Osteoblast (primary cell): ENCODE data around the gene NEMF. TPM values are rescaled to one million over a fixed set of nuclear protein-coding genes. Genes with fewer than 3 reads are reported as not detected.
A peak's percentile ranks its signal among the peaks of the same experiment; 100 is the strongest.

Experiments
- DNase-seq: peaks from one replicate; pipeline ENCODE4 v3.0.0; 2011; ENCODE audit warnings: low spot score, mixed read lengths; ENCODE audit not compliant: insufficient read length; ENCODE audit errors: missing footprints
- H2AFZ ChIP-seq: 2 replicates; pipeline ENCODE4 v1.6.0; 2011; ENCODE audit warnings: mild to moderate bottlenecking, low read length
- H3K27ac ChIP-seq: 2 replicates; pipeline ENCODE4 v1.5.1; 2011; ENCODE audit warnings: mild to moderate bottlenecking, low read depth, low read length, moderate library complexity
- H3K27me3 ChIP-seq: 2 replicates; pipeline ENCODE4 v1.6.0; 2012; ENCODE audit warnings: mild to moderate bottlenecking, control low read depth, inconsistent platforms, low read length, moderate library complexity; ENCODE audit not compliant: insufficient read depth
- H3K36me3 ChIP-seq: 2 replicates; pipeline ENCODE4 v1.5.1; 2011; ENCODE audit warnings: mild to moderate bottlenecking, low read length, control low read depth, moderate library complexity; ENCODE audit not compliant: insufficient read depth
- H3K4me1 ChIP-seq: 2 replicates; pipeline ENCODE4 v1.5.1; 2011; ENCODE audit warnings: mild to moderate bottlenecking, low read length, control low read depth, moderate library complexity; ENCODE audit not compliant: insufficient read depth
- H3K4me2 ChIP-seq: 2 replicates; pipeline ENCODE4 v1.6.0; 2011; ENCODE audit warnings: mild to moderate bottlenecking, low read length; ENCODE audit not compliant: insufficient read depth
- H3K4me3 ChIP-seq: fragments of 200-600 bp; sonication (generic); 3 replicates; pipeline ENCODE4 v1.5.1; 2012; ENCODE audit warnings: mild to moderate bottlenecking, low read length, inconsistent platforms; ENCODE audit not compliant: insufficient read depth
- H3K79me2 ChIP-seq: 2 replicates; pipeline ENCODE4 v1.6.0; 2012; ENCODE audit warnings: mild to moderate bottlenecking, low read length, control low read depth, inconsistent platforms; ENCODE audit not compliant: insufficient read depth
- H3K9me3 ChIP-seq: 2 replicates; pipeline ENCODE4 v1.5.1; 2011; ENCODE audit warnings: low read depth, low read length, control low read depth
- H4K20me1 ChIP-seq: 2 replicates; pipeline ENCODE4 v1.6.0; 2012; ENCODE audit warnings: mild to moderate bottlenecking, low read length, control low read depth; ENCODE audit not compliant: insufficient read depth
- CTCF ChIP-seq: IDR thresholded peaks from 2 replicates; pipeline ENCODE4 v1.5.1; 2011; ENCODE audit warnings: mild to moderate bottlenecking, low read depth, low read length, moderate library complexity; ENCODE audit errors: extremely low read depth
- total RNA-seq: library from RNA; depleted of rRNA; stranded (reverse); fragments of >200 nt; gene quantifications from 2 replicates; pipeline ENCODE4 v1.2.3, GENCODE V29; 2012

NEMF gene
- total RNA-seq, 1 donor: 54.3 TPM

DNA sequence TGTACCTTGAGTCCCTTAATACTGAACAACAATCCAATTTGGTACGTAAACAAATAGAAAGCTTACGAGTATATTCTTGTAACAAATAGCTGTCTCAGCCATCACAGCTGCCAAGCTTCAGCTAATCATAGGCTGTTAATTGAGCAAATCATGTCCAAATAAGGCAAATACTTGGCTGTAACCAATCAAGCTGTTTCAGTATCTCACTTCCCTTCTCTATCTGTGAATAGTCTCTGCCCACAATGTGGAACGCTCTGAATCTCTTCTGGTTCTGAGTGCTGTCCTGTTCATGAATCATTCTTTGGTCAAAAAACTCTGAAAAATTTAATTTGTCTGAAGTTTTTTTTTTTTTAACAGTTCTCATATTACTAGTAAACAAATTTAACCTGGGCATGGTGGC lies 5.8 kb upstream of the NEMF start:
- no peak for DNase-seq
- H3K36me3 ChIP-seq: no peaks in the 10 kb centered on the region
- no peaks in the 10 kb centered on the region for H4K20me1 ChIP-seq
- no peak for TF ChIP-seq CTCF
- peaks cover 11% of the 10 kb centered on the region for H3K4me1 ChIP-seq
- no peak overlapping the region for H2AFZ ChIP-seq
- H3K79me2 ChIP-seq: no peaks in the 10 kb centered on the region
- H3K4me2 ChIP-seq: no peak overlapping the region
- no peaks in the 10 kb centered on the region for H3K9me3 ChIP-seq
- H3K4me3 ChIP-seq: no peak overlapping the region
- no peak overlapping the region for H3K27ac ChIP-seq
- no peaks in the 10 kb centered on the region for H3K27me3 ChIP-seq

DNA sequence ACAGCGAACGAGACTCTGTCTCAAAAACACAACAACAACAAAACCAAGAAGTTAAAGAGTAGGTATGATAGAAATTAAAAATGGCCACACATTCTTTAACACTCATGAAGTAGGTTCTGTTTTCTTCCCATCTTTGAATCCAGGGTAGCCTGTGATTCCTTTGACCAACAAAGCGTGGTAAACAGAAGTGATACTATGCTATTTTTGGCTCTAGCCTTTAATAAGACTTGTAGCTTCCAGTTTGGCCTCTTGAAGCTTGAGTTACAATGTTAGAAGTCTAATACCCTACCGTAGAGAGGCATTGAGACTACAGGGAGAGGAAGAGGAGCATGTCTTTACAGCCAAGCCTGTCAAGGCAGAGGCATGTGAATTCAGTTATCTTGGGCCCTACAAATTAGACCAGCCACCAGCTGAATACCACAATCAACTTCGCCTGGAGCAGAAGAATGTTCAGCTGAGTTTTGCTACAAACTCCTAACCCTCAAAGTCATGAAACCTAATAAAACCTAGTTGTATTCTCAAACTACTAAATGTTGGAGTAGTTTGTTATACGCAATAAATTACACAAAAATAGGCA lies 4.9 kb upstream of the NEMF start:
- Histone ChIP-seq H2AFZ (peak overlapping the region; percentile 13), H3K27ac (no peak overlapping the region), H3K4me1 (peaks cover 7% of the 10 kb centered on the region), H3K4me3 (no peak overlapping the region), H3K36me3 (no peaks in the 10 kb centered on the region), H3K4me2 (no peak overlapping the region), H3K79me2 (peaks cover 2% of the 10 kb centered on the region), H4K20me1 (peaks cover under 1% of the 10 kb centered on the region), H3K9me3 (no peaks in the 10 kb centered on the region), H3K27me3 (no peaks in the 10 kb centered on the region)
- DNase-seq: no peak
- no peak for TF ChIP-seq CTCF

- peaks cover 5% of the 10 kb centered on the region for H4K20me1 ChIP-seq
- peaks cover 19% of the 10 kb centered on the region for H3K36me3 ChIP-seq
- peak overlapping the region; percentile 99 for H3K4me2 ChIP-seq
- no peak overlapping the region for H3K27ac ChIP-seq
- H3K4me3 ChIP-seq: peak overlapping the region; percentile 97
- H3K4me1 ChIP-seq: peaks cover 8% of the 10 kb centered on the region
- peak; percentile 80 for TF ChIP-seq CTCF
- no peaks in the 10 kb centered on the region for H3K9me3 ChIP-seq
- H2AFZ ChIP-seq: peak overlapping the region; percentile 69
- peak; percentile 69 for DNase-seq
- H3K79me2 ChIP-seq: peaks cover 39% of the 10 kb centered on the region
- no peaks in the 10 kb centered on the region for H3K27me3 ChIP-seq
Observed at GRCh38 chr14:49853572-49854375, 1.2 kb upstream of the NEMF start.

GRCh38 chr14:49853158-49853477 lies 530 bp upstream of the NEMF start:
- Histone ChIP-seq H3K9me3 (no peaks in the 10 kb centered on the region), H3K27ac (peak overlapping the region; percentile 92), H4K20me1 (peaks cover 5% of the 10 kb centered on the region), H3K27me3 (no peaks in the 10 kb centered on the region), H3K4me1 (peaks cover 8% of the 10 kb centered on the region), H2AFZ (peak overlapping the region; percentile 99), H3K4me3 (peak overlapping the region; percentile 97), H3K79me2 (peaks cover 40% of the 10 kb centered on the region), H3K4me2 (peak overlapping the region; percentile 99), H3K36me3 (peaks cover 23% of the 10 kb centered on the region)
- TF ChIP-seq CTCF: peak; percentile 17
- DNase-seq: no peak
